HG02623 (cell line): ENCODE results near the gene GCGR.
A peak's percentile ranks its signal among the peaks of the same experiment; 100 is the strongest.

ENCODE experiments used
- ATAC-seq: cut with Tn5 transposase; IDR thresholded peaks from one replicate; pipeline ENCODE4 v1.9.1; 2021; ENCODE audit warnings: moderate library complexity; ENCODE audit not compliant: unreplicated experiment

The GCGR gene

GRCh38 chr17:81845881-81846742 lies 42.2 kb downstream of the GCGR start:
- ATAC-seq: no peak

- ATAC-seq: no peak
These were observed 43.1 kb downstream of the GCGR start for GRCh38 chr17:81846743-81847689.

DNA sequence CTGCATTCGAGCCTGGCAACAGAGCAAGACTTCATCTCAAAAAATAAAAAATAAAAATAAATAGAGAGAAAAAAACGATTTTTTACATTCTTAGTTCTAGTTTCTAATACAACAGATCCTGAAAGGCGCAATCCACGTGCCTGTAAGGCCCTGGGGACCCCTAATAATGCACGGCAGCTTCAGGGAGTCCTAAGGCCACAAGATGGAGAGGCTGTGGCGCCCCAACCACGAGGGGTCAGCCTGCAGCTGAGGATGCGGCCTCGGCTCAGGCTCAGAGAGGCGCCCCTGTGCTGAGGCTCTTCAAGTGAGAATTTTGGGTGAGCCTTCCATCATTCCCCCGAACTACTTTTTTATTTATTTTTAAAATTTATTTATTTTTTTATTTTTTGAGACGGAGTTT lies 45.5 kb downstream of the GCGR start:
- no peak for ATAC-seq

- ATAC-seq: no peak
These were observed 47.5 kb downstream of the GCGR start for GRCh38 chr17:81851423-81851822.

- no peak for ATAC-seq
These were observed 48.3 kb downstream of the GCGR start for GRCh38 chr17:81852237-81852636.

GRCh38 chr17:81854974-81855774 lies 51.2 kb downstream of the GCGR start:
- ATAC-seq: no peak

DNA sequence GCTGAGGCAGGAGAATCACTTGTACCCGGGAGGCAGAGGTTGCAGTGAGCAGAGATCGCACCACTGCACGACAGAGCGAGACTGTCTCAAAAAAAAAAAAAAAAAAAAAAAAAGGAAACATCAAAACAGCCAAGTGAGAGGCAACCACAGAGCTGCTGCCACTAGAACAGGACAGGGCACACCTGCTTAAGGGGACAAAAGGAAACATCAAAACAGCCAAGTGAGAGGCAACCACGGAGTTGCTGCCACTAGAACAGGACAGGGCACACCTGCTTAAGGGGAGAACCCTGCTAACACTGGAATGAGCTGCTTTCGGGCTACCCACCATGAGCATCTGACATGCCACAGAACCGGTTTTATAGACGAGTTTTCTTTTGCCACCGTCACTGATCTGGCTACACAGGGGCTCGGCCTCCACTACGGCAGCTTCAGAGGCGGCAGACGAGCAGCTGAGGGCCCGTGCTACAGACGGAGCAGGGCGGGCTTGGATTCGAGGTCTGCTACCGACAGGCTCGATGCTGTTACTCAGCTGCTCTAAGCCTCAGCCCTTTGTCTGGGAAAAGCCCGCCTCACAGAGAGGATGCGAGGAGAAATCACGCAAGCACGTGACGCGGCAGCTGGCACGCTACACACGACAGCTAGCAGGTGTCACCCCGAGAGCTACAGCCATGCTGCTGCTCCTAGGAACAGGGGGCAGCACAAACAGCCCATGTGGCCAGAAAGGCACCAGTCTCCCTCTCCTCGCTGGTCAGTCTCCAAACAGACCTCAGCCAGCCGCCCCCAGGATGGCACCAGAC lies 54.4 kb downstream of the GCGR start:
- ATAC-seq: no peak

DNA sequence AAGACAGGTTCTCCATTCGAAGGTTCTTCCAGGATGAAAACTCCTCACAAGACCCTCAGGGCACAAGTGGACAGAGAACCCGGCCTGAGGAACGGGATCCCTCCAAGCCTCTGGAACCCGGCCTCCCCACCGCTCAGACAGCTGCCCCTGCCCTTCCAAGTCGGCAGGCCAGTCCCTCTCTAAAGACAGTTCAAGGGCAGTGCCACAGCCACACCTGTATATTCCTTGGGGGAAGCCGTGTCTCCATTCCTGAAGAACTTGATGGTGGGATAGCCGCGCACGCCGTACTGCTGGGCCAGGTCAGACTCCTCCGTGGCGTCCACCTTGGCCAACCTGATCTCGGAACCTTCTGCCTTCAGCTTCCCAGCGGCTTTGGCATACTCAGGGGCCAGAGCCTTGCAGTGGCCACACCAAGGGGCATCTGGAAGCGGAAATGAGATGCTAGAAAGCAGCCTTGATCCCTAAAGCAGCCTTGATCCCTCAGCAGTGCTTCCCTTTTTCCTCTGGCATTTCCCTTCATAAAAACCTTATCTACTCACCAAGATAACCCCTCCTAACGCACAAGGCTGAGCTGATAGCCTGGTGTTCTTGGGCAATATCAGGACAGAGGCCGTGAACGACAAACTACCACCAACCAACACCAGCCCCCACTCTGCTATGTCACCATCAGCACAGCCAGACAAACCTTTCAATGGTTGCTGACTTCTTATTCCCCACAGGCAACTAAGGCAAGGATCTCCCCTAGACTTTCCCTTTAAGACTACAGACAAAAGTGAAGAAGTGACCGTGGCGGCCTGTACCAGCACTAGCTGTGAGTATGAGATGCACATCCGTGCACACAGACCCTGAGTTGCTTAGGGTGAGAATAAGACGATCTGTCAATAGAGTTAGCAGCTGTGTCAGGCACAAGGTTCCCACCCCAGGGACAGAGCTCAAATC lies 55.3 kb downstream of the GCGR start:
- no peak for ATAC-seq

DNA sequence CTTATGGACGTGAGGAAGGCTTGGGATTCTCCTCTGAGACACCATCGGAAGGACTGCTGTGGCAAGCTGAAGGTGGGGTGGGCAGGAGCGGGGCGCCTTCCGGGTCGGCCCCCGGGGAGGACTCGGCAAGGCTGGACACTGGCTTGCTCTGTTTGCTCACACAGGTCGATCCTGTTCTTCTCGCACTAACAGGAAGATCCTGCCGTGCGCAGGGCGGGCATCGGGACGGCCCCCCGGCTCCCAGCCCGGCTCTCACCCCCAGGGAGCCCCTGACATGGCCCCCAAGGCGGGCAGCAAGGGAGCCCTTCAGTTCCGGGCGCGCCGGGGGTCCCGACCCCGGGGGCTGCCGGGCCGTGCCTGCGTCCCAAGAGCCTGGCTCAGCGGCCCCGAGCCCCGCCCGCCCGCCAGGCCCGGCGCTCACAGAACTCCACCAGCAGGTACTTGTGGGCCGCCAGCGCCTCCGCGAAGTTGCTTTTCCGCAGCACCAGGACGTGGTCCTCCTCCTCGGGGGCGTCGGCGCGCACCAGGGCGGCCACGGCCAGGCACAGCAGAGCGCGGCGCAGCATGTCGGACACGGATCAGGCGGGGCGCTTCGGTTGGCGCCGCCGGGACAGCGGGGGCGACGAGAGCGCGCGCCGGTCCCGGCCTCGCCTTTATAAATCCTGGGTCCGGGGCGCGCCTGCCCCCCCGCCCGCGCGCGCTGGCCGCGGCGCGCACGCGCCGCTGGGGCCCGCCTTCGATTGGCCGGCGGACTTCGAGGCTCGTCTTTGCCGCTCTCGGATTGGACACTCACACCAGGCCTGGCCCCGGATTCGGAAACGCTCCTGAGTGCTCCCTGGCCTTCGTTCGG lies 56.2 kb downstream of the GCGR start, which contains the start of gene P4HB:
Gene P4HB (minus strand): TSS at position 630 of the 850 bp plus-strand sequence. CDS start 64 bp downstream, at position 566.
- ATAC-seq: peak; percentile 73

DNA sequence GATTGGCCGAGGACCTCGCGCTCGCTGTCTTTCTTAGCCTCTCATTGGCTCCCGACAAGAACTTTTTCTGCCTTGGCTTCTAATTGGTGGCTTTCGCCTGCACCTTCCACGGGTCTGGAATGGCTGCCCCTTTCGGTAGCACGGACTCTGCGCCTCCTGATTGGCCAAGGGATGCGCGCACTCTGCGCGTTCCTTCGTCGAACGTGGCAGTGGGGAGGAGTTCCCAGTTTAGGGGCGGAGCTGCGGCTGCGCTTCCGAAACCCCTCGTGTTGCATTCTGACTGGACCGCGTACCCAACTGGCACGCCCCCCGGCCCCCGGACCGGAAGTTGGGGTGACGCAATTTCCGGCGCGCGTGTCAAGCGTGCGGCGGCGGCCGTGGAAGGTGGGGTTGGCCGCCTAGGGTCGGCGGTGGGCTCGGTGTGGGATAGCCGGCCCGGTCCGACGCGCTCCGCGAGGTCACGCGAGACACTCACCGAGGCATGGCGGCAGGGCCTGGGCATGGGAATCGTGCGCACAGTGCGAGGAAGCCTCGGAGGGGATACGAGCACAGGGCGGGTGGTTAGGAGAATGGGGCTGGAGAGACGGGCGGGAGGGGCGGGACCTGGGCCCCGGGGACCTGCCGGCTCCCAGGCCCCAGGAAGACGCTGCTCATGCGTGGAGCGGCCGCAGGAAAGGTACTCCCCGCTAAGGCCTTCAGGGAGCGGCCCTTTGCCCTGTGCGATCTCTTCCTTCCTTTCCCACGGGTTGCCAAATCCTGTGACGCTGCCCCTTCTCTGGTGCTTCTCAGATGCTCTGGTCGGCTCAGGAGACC lies 57.0 kb downstream of the GCGR start:
- ATAC-seq: peak; percentile 70

DNA sequence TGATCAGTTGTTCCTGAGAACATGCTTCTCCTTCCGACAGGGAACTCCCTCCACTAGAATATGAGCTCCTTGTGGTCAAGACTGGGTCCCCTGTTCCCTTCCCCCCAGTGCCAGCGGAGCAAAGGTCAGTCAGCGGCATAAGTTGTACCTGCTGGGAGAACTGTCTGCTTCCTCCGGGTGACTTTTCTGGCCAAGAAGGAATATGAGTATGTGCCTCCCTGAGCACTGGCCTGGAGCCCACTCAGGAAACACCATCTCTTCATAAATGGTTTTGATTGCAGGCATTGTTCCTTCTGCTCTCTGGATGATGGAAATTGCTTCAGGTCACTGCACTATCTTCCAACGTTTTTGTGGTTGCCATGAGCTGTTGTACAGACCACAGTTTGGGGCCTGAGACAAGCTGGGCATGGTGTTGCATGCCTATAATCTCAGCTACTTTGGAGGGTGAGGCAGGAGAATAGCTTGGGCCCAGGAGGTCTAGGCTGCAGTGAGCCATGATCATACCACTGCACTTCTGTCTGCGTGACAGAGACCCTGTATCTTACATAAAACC lies 59.2 kb downstream of the GCGR start:
- no peak for ATAC-seq
